D721Med (cell line): ENCODE measurements around the gene HEATR3.
A peak's percentile ranks its signal among the peaks of the same experiment; 100 is the strongest.

Experiments
- DNase-seq: peaks from one replicate; pipeline ENCODE4 v3.0.0; 2011; ENCODE audit warnings: low spot score; ENCODE audit not compliant: insufficient read length
- FAIRE-seq: peaks from 2 replicates; lab custom pipeline; 2011; peaks lifted over from hg19 to GRCh38; lab: Jason Lieb, UNC
- CTCF ChIP-seq: IDR thresholded peaks from 2 replicates; pipeline ENCODE4 v1.5.1; 2012; ENCODE audit warnings: mild to moderate bottlenecking, control low read depth; ENCODE audit not compliant: insufficient read depth; ENCODE audit errors: missing control alignments

Gene HEATR3

GRCh38 chr16:50065624-50066481 lies at the start of gene HEATR3:
Gene HEATR3, plus strand, starts transcription at chr16:50065970. Its CDS starts 162 bp downstream, at chr16:50066132.
- no peak for TF ChIP-seq CTCF
- FAIRE-seq (no peak), DNase-seq (peak; percentile 34)

GRCh38 chr16:50017553-50017952 lies 48.2 kb upstream of the HEATR3 start:
- no peak for TF ChIP-seq CTCF
- DNase-seq (no peak), FAIRE-seq (no peak)

GRCh38 chr16:50021544-50021943 lies 44.2 kb upstream of the HEATR3 start:
- DNase-seq (no peak), FAIRE-seq (no peak)
- no peak for TF ChIP-seq CTCF

GRCh38 chr16:50023641-50024040 lies 42.1 kb upstream of the HEATR3 start:
- DNase-seq (no peak), FAIRE-seq (no peak)
- TF ChIP-seq CTCF = no peak

GRCh38 chr16:50024207-50024606 lies 41.6 kb upstream of the HEATR3 start:
- FAIRE-seq (no peak), DNase-seq (no peak)
- no peak for TF ChIP-seq CTCF

- DNase-seq (peak; percentile 42), FAIRE-seq (no peak)
- TF ChIP-seq CTCF = peak; percentile 96
Observed at GRCh38 chr16:50024684-50025536, 40.9 kb upstream of the HEATR3 start, which contains the start of gene CNEP1R1. Gene CNEP1R1, plus strand, starts transcription at chr16:50025225. Its CDS starts 91 bp downstream, at chr16:50025316.

GRCh38 chr16:50025537-50025931 lies 40.2 kb upstream of the HEATR3 start:
- TF ChIP-seq CTCF = no peak
- no peak for FAIRE-seq
- no peak for DNase-seq
